A673 (cell line): ENCODE measurements around the gene ELL.

Source experiments
- CTCF ChIP-seq: fragments of 300-800, 200-600 bp; sonication (generic); conservative IDR thresholded peaks from 2 replicates; pipeline ENCODE4 v1.5.1; 2017; ENCODE audit warnings: low read depth, mild to moderate bottlenecking, antibody characterized with exemption, low read length, moderate library complexity, mixed read lengths
- EZH2 ChIP-seq: fragments of 200-600 bp; sonication (generic); IDR thresholded peaks from 2 replicates; pipeline ENCODE4 v1.6.1; 2017; ENCODE audit warnings: borderline replicate concordance, low read depth, mild to moderate bottlenecking, mixed read lengths, antibody characterized with exemption, low read length; ENCODE audit not compliant: poor library complexity, severe bottlenecking

- TF ChIP-seq EZH2 (no peak), CTCF (no peak)
Measured at GRCh38 chr19:18443831-18444230, 78.0 kb downstream of the ELL start.
